Lower lobe of right lung (tissue), 2 donors: ENCODE measurements around the gene NBAS. TPM values are rescaled to one million over a fixed set of nuclear protein-coding genes. Genes with fewer than 3 reads are reported as not detected.

Experiments
- ATAC-seq, 2 donors: fragments of 200-7000 bp; cut with Tn5 transposase; one replicate each; pipeline ENCODE4 v1.9.1; 2020 to 2022; ENCODE audit warnings: mild to moderate bottlenecking in 2 of 2, moderate library complexity in 2 of 2
- DNase-seq: peaks from one replicate; pipeline ENCODE4 v3.0.0-alpha.2; 2020
- H3K27ac ChIP-seq: fragments of 200-600 bp; one replicate; pipeline ENCODE4 v1.8.0; 2022
- H3K27me3 ChIP-seq: fragments of 200-600 bp; one replicate; pipeline ENCODE4 v1.8.0; 2022; ENCODE audit warnings: low read depth
- H3K36me3 ChIP-seq: fragments of 200-600 bp; one replicate; pipeline ENCODE4 v1.8.0; 2022; ENCODE audit warnings: mild to moderate bottlenecking
- H3K4me1 ChIP-seq: fragments of 200-600 bp; one replicate; pipeline ENCODE4 v1.8.0; 2022
- H3K4me3 ChIP-seq: fragments of 200-600 bp; one replicate; pipeline ENCODE4 v1.8.0; 2022; ENCODE audit warnings: mild to moderate bottlenecking
- H3K9me3 ChIP-seq: fragments of 200-600 bp; one replicate; pipeline ENCODE4 v1.8.0; 2022
- CTCF ChIP-seq: fragments of 200-600 bp; IDR thresholded peaks from one replicate; pipeline ENCODE4 v1.8.0; 2022; ENCODE audit warnings: antibody characterized with exemption, mild to moderate bottlenecking
- intact Hi-C: fragments of 100-400 bp; cut with DNase I; formaldehyde crosslinking; loops from one replicate; pipeline ENCODE4 v1.11.0; 2022
- total RNA-seq: library from RNA; stranded (reverse); fragmentation: NEBNext Ultra II Directional; extraction: Animal tissue kit (Norgen Biotek cat#: 25700); gene quantifications from one replicate; pipeline ENCODE4 v1.2.1, GENCODE V29; 2021
- donor health status: DM: no; HTN: yes; CAD: no; lungs with severe emphysema.

Gene NBAS
- total RNA-seq, 1 donor from 2014 or later: 42.4 TPM

- Histone ChIP-seq H3K4me1 (no peaks in the 10 kb centered on the region), H3K27ac (no peak overlapping the region), H3K4me3 (no peak overlapping the region), H3K36me3 (peaks cover 10% of the 10 kb centered on the region), H3K27me3 (no peaks in the 10 kb centered on the region), H3K9me3 (no peaks in the 10 kb centered on the region)
- ATAC-seq: peak; percentile 46 to 63
- intact Hi-C loops: no loop called here
- DNase-seq: no peak
- TF ChIP-seq CTCF: no peak
Observed at GRCh38 chr2:15359716-15360531, 201.2 kb downstream of the NBAS start.

- ATAC-seq: no peak
- intact Hi-C loops: no loop called here
Observed at GRCh38 chr2:15357922-15358321, 203.2 kb downstream of the NBAS start.

GRCh38 chr2:15357186-15357585 is 203.9 kb downstream of the NBAS start:
- ATAC-seq (no peak), DNase-seq (no peak)
- H3K4me3 ChIP-seq: no peak overlapping the region
- no peak overlapping the region for H3K27ac ChIP-seq
- intact Hi-C loops: no loop called here
- no peaks in the 10 kb centered on the region for H3K9me3 ChIP-seq
- H3K36me3 ChIP-seq: peaks cover 27% of the 10 kb centered on the region
- H3K27me3 ChIP-seq: no peaks in the 10 kb centered on the region
- H3K4me1 ChIP-seq: no peaks in the 10 kb centered on the region
- no peak for TF ChIP-seq CTCF

More at GRCh38 chr2:15357922-15358321, 203.2 kb downstream of the NBAS start:
- Histone ChIP-seq H3K4me1 (no peaks in the 10 kb centered on the region), H3K27me3 (no peaks in the 10 kb centered on the region), H3K27ac (no peak overlapping the region), H3K4me3 (no peak overlapping the region), H3K36me3 (peaks cover 22% of the 10 kb centered on the region), H3K9me3 (no peaks in the 10 kb centered on the region)
- no peak for TF ChIP-seq CTCF
- DNase-seq: no peak

- DNase-seq (no peak), ATAC-seq (no peak)
- H3K4me3 ChIP-seq: no peak overlapping the region
- H3K27me3 ChIP-seq: no peaks in the 10 kb centered on the region
- no peaks in the 10 kb centered on the region for H3K9me3 ChIP-seq
- no peak overlapping the region for H3K27ac ChIP-seq
- peaks cover 36% of the 10 kb centered on the region for H3K36me3 ChIP-seq
- intact Hi-C loops: no loop called here
- H3K4me1 ChIP-seq: no peaks in the 10 kb centered on the region
- no peak for TF ChIP-seq CTCF
Observed at GRCh38 chr2:15355386-15355785, 205.7 kb downstream of the NBAS start.

GRCh38 chr2:15354596-15355366 is 206.4 kb downstream of the NBAS start:
- Histone ChIP-seq H3K27ac (no peak overlapping the region), H3K27me3 (no peaks in the 10 kb centered on the region), H3K4me3 (no peak overlapping the region), H3K9me3 (no peaks in the 10 kb centered on the region), H3K4me1 (no peaks in the 10 kb centered on the region), H3K36me3 (peaks cover 36% of the 10 kb centered on the region)
- no peak for TF ChIP-seq CTCF
- intact Hi-C loops: no loop called here
- DNase-seq: no peak
- ATAC-seq: no peak
